ENCODE data around the gene TNP1.

TNP1 gene

DNA sequence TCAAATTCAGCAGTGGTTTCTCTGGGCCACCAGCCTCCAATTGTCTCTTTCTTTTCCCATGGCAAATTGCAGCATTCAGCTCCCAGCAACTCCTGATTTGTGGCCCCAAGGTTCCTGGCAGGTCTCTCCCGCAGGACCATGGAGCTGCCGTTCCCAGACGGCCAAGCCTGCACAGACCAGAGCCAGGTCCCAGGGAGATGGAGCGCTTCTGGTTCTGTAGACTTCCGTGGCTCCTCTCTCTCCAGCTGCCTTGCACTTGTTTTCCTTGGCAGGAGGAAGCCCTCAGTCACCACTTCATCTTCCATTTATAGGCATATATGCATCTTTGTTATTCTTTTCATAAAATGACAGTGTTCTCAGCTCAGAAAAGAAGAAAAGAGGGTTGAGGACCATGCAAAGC, 21.7 kb downstream of the TNP1 start:
- no peak for DNase-seq

DNA sequence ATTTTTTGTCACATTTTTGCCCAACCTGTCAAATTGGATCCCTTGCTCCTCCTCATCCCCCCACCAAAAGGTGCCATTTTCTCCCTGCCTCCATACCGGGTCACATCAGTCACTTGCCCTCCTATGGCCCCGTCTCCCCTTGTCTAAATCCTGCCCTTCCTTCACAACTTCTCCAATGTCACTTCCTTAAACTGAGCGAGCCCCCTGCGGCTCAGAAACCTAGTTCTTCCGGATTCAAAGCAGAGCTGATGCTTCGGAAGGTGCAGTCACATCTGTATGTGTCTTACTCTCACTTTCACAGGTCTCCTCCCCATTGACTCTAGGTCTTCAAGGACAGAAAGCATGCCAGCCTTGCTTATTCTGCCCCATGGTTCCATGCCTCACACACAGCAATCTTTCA, 22.1 kb downstream of the TNP1 start:
- no peak for DNase-seq

DNA sequence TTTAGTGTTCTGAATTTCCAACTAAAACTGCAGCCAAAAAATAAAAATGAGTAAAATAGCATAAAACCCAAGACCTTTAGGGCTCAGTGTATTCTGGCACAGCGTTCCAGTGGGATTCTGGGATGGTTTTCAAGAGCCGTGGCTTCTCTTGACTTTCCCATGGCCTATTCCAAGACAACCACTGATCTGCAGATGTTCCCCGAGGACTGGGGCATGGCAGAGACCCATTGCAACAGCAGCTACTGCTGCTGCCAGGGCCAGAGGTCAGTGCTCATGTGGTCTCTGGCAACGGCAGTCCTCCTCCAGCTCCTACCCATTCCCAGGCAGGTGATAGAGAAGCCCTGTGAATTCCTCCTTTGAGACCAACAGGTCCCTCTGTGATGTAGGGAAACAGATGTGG, 26.8 kb downstream of the TNP1 start:
- no peak for DNase-seq

DNA sequence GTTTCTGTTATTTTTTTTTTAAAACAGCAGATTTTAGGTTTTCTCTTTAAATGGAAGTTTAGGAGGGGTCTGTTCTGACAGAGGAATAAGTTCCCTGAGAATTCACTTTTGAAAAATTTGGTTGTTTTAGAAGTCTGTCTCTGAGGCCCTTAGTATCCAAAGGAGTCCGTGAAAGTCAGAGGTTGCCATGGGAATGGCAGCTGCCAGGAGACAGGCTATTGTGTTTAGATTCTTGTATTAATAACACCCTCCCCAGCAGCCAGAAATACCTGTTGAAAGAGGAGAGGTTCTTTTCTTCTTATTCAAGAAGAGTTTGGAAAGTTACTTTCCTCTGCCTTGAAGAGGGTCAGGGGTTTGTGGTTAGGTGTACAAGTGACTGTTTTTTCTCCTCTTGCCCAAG, 29.5 kb downstream of the TNP1 start:
- no peak for DNase-seq

DNA sequence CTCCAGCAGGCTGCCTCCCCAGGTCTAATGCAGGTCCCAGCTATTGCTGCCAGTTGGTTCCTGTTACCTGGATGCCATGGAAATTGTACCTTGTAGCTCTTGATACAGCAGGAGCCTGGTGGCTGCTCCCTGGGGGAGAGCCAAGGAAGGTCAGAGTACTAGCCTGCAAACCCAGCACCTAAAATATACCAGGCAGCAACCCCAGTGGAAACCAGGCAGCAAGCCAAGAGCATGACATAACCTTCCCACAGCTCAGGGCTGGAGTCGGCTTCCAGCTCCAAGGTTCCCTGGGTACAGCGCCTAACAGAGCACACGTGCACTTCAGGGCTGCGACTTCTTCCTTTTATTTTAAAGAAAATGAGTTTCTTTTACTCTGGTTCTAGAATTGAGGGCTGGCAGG, 30.3 kb downstream of the TNP1 start:
- DNase-seq, result no peak

DNA sequence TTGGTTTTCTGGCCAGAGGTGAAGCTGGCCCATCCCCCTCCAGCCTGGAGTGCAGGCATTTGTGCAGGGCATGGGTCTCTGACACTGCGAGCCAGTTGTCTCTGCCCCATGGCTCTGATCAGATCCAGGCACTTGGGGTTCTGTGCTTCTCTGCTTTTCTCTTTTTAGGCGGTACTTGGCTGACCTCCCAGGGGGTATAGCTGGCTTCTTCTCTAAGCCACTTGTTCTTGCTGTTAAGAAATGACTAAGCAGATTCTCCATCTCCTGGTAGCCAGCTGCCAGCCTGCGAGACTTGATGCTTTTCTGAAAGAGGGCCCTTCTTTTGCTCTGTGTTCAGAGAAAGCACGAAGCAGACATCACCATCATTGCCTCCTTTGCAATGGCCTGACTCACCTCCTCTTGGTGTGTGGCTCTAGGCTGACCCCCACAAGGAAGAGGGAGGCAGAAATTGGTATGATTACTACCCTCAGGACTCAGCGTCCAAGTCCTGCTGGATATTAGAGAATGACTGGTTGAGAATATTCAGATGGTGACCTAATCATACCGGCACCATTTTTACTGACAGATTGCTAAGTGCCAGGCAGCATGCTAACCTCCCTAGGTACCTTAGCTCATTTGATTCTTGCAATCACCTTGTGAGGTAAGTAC, 32.7 kb downstream of the TNP1 start:
- no peak for DNase-seq

DNA sequence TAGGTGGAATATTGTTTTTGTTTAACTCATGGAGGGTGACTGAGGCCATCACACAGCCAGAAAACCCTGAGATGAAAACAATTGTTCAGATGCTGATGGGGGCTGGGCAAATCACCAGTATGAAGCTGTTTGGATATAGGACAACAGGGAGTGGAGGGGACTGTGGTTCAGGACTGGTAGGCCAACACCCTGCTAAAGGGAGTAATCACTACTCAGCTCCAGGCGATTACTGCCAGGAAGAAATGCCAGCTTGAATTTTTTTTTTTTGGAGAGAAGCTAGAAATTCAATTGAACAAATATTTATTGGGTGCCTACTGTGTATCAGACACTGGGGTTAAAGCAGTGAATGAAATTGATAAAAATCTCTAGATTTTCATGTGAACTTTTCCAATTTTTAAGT, 37.4 kb downstream of the TNP1 start:
- DNase-seq, result no peak

DNA sequence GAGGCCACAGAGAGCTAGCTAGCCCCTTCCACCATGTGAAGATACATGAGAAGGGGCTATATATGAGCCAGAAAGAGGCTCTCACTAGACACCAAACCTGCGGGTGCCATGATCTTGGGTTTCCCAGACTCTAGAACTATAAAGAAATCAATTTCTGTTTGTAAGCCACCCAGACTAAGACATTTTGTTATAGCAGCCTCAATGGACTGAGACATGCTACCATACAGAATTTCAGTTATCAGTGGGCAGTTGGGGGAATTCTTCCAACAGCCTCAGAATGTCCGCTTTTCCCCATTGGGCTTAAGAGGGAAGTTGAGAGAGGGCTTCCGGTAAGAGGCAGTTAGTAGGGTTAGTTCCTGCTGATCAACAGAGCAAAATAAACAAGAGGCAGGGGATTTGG, 39.2 kb downstream of the TNP1 start:
- DNase-seq, result no peak

DNA sequence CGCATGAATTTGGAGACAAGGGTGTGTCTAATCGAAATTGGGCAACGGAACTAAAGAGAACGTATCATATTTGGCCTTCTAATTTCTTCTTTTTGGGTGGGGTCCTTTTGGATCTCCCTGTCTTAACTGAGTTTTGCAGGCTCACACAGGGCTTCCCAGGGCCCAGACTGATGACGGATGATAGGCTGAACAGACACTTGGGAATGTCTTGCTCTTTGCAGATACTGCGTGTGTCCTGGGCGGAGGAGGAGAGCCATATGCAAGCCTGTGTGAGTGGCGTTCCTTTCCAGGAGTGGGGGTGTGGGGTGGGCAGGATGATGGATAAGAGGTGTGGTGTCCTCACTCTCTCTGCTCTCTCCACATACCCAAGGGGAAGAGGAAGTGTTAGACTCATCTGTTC, 40.1 kb downstream of the TNP1 start:
- no peak for DNase-seq

DNA sequence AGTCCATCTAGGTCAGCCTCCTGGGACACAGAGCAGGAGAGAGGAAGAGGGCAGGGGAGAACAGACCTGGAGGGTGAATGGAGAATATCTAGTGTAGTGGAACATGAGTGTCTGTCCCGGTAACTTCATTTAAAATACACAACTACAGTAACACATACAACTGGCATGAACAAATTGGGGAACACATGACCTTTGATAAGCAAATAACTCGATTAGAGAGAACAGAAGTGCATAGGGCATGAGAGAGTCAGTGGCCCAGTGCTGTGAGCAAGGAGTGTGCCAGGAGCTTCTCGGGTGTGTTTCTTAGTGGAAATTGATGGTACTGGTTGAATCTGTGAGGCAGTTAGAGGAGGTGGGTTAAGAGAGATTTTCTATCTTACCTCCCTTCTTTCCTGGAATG, 40.8 kb downstream of the TNP1 start:
- DNase-seq, result no peak

DNA sequence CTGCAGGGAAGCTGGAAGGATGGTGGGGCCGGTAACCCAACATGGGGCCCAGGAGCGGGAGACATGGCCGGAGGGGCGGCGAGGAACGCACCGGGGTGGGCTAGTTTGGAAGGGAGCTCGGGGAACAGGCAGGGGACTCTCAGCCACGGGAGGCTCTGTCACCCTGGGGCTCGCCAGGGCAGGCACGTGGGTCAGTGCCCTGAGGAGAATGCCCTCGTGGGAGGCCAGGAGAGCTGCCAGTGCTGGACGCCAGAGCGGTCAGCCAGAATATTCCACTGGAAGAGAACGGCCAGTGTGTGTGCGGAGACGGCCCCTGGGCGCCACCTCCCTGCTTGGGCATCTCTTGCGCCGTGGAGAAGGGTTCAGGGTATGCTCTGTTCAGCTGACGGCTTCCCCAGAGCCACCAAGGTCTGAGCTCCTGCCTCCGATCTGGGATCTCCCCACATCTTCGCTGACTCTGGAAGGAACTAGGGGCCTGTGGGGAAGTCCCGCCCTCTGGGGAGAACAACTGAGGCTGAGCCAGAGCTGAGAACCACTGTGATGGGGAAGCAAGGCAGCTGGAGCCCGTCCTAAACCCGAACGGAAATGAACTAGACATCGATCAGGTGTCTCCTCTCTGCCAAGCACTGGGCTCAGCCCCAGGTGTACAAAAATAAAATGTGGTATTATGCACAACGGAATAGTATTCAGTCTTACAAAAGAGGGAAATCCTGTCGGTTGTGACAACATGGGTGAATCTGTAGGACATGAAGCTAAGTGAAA, 49.3 kb downstream of the TNP1 start:
- no peak for DNase-seq

Measured in T-helper 1 cell (primary cell).